Dedifferentiated amniotic fluid mesenchymal stem cell (primary cell): ENCODE measurements around the gene RAB9A.
"Not testable (repeated sequence)": the region's sequence is repeated elsewhere in the genome, so short reads cannot be mapped to it uniquely, and the experiment has no call there.

Experiments used
- DNase-seq: peaks from one replicate; pipeline ENCODE4 v3.0.0-alpha.2; 2016; ENCODE audit errors: extremely low spot score

Gene RAB9A

DNA sequence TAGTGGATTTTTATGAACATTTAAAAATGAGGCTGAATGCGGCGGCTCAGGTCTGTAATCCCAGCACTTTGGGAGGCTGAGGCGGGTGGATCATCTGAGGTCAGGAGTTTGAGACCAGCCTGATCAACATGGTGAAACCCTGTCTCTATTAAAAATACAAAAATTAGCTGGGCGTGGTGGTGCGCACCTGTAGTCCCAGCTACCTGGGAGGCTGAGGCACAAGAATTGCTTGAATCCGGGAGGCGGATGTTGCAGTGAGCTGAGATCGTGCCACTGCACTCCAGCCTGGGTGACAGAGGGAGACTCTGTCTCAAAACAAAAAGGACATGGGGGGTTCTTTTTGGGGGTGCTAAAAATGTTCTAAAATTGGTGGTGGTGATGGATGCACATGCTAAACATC lies 19.2 kb upstream of the RAB9A start:
- not testable (repeated sequence) for DNase-seq

DNA sequence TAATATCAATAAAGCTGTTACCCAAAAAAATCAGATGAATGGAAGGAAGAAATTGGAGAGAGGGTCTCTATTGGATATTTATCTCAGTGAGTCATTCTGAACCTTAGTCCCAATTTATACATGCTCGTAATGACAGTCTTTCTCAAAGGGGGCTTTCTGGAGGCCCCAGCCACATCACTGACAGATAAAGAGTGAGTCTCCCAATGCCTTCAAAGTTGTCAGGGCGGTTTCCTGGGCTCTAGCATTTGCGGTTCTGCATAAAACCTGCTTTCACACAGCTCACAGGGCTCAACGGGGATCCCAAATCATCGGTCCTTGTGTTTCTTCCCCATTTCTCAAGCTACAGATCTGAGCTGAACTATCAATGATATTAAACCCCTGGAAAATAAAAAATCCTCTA lies 18.7 kb upstream of the RAB9A start:
- no peak for DNase-seq

DNA sequence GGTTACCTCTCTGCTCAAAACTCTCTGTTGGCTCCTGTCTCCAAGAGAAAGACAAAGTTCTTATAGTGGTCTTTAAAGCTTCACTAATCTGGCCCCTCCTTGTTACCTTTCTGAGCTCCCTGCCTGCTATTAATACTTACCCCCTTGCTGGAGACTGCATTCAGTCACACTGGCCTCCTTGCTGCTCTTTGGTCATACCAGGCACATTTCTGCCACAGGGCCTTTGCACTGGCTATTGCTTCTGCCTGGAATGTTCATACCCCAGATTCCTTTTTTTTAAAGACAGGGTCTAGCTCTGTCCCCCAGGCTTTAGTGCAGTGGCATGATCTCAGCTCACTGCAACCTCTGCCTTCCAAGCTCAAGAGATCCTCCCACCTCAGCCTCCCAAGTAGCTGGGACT lies 15.9 kb upstream of the RAB9A start:
- DNase-seq: no peak

DNA sequence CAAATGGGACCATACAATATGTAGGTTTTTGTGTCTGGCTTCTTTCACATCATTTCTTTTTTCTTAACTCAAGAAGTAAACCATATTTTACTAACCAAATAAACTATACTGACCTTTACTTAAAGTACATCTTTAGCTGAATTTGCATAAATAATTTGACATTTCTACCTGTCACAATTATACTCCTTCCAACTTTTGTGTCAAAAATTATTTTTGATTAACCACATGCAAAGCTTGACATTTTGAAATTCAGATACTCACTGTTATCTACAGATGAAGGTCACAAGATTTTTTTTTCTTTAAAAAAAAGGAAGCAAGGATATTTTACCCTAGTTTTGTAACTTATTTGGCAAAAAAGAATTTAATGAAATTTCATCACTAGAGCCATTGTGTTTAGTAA lies 12.0 kb upstream of the RAB9A start:
- DNase-seq: no peak

DNA sequence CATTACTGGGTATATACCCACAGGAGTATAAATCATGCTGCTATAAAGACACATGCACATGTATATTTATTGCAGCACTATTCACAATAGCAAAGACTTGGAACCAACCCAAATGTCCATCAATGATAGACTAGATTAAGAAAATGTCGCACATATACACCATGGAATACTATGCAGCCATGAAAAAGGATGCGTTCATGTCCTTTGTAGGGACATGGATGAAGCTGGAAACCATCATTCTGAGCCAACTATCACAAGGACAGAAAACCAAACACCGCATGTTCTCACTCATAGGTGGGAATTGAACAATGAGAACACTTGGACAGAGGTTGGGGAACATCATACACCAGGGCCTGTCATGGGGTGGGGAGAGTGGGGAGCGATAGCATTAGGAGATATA lies 9.2 kb upstream of the RAB9A start:
- DNase-seq: not testable (repeated sequence)

DNA sequence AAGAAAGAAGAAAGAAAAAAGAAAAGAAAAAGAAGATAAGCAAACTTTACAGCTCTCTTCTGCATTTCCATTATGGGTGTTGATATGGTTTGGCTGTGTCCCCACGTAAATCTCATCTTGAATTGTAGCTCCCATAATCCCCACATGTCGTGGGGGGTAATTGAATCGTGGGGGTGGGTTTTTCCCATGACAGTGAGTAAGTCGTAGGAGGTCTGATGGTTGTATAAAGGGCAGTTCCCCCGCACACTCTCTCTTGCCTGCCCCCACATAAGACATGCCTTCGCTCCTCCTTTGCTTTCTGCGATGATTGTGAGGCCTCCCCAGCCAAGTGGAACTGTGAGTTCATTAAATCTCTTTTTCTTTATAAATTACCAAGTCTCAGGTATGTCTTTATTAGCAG lies 7.3 kb upstream of the RAB9A start:
- DNase-seq: no peak

DNA sequence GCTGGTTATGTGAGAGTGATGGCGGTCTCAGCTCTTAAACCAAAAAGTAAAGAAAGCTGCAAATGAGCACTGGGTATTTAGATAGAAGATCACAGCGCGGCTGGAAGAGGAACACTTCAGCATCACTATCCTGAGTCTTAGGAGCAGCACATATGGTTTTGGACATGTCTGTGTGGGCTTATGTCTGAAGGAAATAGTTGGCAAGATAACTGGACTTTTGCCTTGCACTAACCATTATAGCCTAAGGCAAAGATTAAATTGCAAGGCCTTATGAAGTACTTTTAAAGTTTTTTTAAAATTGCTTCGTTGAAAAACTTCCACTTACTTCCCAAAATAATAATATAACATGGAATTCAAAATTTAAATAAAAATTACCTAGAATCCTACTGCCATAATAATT lies 4.6 kb upstream of the RAB9A start:
- no peak for DNase-seq

DNA sequence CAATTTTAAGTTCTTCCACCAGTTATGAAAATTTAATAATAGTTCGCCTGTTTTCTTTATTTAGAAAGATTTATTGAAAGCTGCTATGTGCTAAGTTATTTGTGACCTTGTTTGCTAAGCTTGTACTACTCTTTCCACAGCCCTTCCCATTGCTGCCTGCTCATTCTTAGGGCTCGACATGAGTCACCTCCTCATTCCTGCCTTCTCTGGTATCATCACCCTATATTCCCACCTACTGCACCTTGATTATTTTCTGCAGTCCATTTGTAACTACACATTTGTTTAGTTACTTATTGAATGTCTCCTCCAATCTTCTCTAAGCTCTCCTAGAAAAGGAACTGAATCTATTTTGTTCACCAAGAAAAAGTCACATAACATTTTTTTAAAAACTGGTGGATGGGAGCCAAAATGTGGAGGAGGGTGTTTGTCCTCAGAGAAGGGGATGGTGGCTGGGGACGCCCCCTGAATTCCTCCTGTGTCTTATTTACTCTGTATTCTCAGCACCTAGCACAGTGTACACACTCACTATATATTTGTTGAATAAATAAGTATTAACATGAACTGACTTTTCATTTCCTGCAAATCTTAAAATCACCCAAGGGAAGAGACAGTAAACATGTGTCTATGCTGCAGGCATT lies 3.7 kb upstream of the RAB9A start:
- no peak for DNase-seq

DNA sequence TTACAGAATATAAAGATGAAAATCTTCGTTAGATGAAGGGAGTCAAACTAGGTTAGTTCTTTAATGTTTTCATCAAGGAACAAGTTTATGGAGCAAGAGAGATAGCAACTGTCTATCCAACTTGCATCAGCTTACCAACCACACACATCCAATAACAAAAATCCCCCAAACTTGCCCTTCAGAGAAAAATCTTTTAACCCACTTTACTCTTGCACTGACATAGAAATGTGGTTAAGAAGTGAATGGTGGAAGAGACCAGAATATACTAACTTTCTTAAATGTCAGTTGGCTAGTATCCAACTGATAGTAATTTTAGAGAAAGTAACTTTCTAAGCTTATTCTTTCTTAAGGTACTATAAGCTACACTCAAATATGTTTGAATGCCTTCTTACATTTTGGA lies 1.7 kb upstream of the RAB9A start:
- DNase-seq: no peak

DNA sequence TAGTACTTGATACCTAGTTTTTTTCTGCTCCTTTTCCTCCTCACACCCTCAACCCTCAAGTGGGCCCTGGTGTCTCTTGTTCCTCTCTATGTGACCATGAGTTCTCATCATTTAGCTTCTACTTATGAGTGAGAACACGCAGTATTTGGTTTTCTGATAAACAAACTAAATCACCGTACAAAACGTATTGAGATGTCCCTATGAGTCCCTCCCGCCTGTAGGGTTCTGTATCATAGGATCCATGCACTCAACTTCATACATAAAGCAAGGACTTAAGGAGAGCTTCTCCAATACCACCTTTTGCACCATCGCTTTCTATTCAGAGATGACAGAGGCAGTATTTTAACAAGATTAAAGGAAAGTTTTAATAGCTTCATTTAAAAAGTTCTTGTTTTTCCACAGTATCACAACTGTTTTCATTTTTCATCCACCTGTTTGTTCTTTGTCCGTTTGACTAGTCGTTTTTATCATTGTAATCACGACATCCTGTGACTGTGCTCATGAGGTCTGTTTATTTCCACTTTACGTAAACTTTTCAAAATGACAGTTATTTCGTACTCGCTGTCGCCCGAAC lies 457 bp upstream of the RAB9A start:
- no peak for DNase-seq

DNA sequence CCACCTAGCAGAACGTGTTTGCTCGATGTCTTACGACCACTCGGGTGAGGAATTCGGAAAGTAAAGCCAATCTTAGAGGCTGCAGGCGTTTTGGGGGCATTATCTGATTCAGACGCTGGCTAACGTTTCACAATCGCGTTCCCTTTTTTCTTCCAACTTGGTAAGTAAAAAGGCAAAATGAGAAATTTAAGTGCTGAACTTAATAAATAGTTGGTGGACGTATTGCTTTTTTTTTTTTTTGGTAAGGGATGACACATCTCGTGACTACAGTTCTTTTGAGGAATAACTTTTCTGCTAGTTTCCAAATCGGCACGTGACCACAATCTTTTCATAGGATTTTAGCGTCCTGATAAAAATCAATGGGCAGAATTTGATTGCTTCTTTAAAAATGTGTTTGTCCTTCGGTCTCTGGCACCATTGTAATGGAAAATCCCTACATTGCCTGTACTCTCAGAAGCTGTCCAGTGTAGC lies 848 bp downstream of the RAB9A start:
- no peak for DNase-seq

DNA sequence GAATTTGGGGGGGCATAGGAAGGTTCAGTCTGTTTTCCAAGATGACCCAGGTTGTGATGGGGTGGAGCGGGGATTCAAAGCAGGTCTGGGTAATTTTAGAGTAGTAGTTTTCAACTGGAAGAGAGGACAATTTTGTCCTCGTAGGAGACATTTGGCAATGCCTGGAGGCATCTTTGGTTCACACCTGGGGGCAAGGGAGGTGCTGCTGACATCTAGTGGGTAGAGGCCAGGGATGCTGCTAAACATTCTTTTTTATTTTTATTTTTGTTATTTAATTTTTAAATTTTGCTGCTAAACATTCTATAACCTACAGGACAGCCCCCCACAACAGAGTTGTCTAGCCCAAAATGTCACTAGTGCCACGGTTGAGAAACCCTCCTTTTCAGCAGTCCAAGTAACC lies 1.9 kb downstream of the RAB9A start:
- no peak for DNase-seq

DNA sequence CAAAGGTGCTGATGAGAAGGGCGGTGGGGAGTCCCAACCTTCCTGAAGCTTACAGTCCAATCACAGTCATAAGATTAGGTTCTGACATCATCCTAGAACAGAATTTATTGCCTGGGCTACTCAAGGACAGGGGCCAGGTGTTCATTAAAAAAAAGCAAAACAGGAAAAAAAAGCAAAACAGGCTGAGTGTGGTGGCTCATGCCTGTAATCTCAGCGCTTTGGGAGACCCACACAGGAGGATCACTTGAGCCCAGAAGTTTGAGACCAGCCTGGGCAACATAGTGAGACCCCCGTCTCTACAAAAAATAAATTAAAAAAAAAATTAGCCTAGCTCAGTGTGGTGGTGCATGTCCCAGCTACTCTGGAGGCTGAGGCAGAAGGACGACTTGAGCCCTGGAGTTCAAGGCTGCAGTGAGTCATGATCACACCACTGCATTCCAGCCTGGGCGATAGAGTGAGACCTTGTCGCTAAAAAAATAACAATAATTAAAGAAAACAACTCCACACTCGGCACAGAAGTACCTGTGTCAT lies 3.0 kb downstream of the RAB9A start:
- no peak for DNase-seq

DNA sequence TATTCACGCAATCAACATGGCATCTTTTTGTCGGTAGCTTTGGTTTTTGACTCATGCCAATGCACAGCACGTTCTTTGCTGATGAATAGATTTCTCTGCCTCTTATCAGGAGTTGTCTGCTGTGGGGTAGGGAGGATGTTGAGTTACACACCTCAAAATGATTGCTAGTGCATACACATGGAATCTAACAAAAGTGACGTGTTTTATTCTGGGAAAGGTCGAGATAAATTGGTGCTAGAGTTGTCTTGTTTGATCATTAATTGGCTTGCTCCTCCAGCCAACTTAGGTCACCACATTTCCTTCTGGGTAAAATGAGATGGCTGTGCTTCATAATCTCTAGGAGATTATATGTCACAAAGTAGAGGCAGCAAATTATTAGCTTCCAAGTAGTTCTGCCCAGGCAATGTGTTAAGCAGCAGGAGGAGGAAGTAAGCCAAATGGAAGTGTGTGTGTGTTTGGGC lies 3.9 kb downstream of the RAB9A start:
- DNase-seq: no peak

DNA sequence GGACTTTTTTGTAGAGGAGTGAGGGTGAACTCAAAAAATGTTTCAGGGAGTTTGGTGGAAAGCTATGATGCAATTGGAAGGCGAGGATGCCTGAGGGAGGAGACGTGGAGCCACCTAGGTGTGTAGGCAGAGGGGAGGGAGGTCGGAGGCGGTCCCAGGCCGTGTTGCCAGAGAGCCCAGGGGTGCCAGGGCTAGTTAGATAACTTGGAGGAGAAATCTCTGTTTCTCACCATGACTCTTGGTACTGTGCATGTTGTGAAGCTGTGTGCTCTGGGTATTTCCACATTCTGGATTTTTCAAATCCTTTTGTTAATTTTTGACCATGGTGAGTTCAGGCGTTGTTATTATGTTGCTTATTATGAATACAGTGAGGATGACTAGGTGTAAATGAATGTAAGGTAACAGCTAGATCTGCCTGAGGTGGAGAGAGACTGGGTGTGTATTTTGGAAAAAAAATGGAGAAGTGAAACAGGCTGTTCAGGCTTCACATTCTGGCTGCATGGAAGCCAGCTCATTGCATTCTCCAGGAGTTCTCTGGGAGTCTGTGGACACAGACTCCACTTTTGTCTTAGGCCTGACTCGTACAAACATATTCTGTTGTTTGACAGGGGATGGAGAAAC lies 4.5 kb downstream of the RAB9A start:
- DNase-seq: no peak

DNA sequence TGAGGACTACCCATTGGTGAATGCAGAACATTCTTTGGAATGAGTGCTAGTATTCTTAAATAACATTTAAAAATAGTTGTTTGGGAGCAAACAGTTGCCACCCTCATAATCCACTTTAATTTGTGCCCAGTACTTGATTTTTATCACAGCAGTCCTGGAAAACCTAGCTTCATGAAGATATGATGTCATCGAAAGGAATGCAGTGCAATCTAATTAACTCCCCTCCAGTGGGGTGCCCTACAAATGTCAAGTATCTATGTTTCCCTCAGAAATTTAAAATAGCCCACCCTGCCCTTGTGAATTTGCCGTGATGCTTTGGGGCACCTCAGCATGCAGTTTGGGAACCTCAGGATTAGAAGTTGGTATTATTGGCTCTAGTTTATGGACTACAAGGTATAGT lies 5.4 kb downstream of the RAB9A start:
- DNase-seq: no peak

DNA sequence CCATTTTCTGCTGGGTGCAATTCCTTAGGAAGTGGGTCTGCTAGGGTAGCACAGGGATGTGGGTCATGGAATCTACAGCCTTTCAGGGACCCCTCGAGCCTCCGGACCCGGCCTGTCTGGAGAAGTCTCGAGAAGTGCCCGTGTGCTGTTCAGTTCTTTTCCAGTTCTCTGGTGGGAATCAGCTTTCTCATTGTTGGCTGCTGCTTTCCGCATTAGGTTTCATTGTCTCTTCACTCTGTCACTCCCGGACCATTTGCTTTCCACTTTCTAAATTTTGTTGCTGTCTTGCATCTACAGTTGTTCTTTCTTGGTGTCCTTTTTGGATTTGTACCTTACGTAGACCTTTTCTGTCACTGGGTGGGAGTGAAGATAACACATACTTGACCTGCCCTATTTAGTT lies 6.1 kb downstream of the RAB9A start:
- no peak for DNase-seq

DNA sequence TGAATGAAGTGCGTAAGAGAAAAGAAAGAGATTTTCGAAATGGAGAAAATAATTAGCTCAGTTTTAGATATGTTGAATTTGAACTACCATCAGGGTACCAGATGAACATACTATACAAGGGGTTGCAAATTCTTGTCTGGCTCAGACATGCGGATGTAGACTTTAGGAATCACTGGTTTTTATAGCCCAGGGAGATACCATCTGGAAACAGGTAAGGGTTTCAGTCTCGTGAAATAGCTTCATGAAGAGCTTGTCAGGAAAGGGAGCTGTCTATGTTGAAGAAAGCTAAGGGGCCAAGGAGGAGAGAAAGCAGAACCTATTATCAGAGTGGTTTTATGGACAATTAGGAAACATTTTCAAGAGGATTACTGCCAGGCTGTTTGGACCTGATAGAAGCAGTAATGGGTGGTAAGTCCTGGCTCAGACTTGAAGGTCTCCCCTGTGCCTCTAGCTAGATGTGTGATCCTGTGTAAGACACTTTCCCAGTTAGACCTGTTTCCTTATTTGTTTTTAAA lies 6.7 kb downstream of the RAB9A start:
- DNase-seq: no peak

DNA sequence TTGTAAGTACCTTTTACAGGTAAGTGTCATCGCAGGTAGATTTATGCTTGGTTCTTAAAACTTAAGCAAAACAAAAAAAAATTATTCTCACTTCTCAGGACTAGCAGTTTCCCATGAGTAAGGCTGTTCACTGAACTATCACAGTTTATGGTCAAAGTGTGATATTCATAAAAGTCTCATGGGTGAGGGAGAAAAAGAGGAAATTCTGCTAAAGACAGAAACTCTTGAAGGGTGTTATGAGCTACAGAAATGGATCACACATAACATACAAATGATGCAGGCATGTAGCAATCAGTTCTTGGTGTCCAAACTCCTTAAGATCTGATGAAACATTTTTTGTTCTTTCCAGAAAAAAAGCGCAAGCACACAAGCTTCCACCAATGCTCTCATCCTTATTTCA lies 8.5 kb downstream of the RAB9A start:
- no peak for DNase-seq

DNA sequence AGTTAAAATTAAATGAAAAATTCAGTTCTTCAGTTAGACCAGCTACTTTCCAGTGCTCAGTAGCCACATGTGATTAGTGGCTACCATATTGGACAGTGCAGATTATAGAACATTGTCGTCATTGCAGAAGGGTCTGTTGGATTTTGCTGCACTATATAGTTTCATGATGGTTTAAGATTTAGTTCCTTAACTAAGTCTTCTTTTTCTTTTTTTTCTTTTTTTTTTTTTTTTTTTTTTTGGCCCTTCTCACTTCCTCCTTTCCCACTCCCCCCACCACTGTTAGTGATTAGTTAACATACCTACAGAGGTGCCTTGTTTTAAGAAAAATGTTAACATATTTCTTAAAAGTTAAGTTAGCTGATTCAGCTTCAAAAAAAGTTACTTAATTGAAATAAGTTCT lies 9.0 kb downstream of the RAB9A start:
- no peak for DNase-seq

DNA sequence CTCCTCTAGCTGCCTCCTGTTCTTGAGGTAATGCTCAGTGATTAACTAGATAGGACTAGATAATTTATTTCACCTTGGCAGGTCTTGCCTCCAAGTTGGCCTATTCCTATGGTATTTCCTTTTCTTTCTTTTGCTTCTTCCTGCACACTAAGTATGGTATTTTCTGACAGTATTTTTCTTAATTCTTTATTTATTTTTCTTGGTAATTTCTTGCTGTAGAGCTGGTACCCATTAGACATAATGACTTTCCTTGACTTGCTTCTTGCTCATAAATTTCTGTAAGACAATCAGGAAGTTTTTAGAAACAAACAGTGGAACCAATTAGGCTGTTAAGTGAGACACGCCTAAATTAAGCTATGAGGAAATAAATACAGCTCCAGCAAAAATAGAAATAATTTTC lies 9.5 kb downstream of the RAB9A start:
- no peak for DNase-seq

DNA sequence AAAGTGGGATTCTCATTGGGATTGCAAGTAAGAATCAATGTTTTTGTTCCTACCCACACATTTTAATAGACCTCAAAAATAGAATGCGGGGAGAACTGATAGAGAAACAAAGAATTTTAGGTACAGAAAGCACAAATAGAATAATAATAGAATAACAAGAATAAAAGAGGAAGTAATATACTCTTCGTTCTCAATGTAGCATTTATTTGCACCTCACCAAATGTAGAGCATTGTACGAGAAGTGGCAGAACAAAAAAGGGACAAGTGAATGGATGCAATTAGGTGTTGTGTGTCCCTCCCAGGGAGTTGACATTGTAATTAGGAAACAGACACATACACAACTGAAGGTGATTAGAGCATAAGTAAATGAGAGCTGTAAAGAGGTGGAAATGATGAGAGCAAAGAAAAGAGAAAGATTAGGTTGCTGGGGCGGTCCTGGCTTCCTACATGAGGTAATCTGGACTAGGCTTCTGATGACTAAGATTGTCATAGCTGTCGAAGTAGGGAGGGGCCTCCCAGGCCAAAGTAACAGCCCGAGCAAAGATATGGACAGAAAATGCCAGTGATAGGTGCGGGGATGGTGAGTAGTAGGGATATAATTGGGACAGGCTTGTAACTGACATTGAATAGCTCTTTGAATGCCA lies 10.4 kb downstream of the RAB9A start:
- no peak for DNase-seq

DNA sequence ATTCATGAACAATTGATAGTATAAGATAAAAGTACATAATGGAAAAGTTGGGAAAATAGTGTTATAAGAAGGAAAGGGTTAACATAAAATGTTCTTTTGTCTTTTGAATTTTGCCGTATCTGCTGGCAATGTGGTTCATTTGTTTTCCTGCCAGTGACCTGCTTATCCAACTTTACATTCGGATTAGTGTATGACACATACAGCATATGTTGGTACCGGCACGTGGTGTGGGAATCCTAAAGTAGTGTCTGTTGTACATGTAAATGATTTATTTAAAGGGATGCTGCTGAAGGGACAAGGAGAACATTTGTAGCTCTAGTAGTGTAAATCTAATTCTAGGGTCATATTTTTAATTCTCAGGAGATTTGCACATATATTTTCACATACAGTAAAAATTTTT lies 11.5 kb downstream of the RAB9A start:
- DNase-seq: no peak
